Activated naive CD4-positive, alpha-beta T cell treated with anti-CD3 and anti-CD28 coated beads, Interleukin-2, amount 10 ng/mL, durations not matched to agents 7 days and 5 days (primary cell): ENCODE results near the gene C22orf39.
"Not testable (repeated sequence)": the region's sequence is repeated elsewhere in the genome, so short reads cannot be mapped to it uniquely, and the experiment has no call there.

Source experiments
- CTCF ChIA-PET: fragments of 350-600 bp; sonication (Branson Sonifier 250); formaldehyde crosslinking; loops from one replicate; lab custom pipeline; 2021; ENCODE audit warnings: antibody characterized with exemption; lab: Charles Lee
- DNase-seq: peaks from one replicate; pipeline ENCODE4 v3.0.0-alpha.2; 2020
- H3K27ac Mint-ChIP-seq: one replicate; pipeline ENCODE4 v1.8.0; 2021; ENCODE audit warnings: mild to moderate bottlenecking, moderate library complexity, mixed read lengths
- H3K27me3 Mint-ChIP-seq: one replicate; pipeline ENCODE4 v1.8.0; 2021; ENCODE audit warnings: mild to moderate bottlenecking, mixed read lengths
- H3K36me3 Mint-ChIP-seq: one replicate; pipeline ENCODE4 v1.8.0; 2021; ENCODE audit warnings: mixed read lengths
- H3K4me1 Mint-ChIP-seq: one replicate; pipeline ENCODE4 v1.8.0; 2021; ENCODE audit warnings: mixed read lengths
- H3K4me3 Mint-ChIP-seq: one replicate; pipeline ENCODE4 v1.8.0; 2021; ENCODE audit warnings: mild to moderate bottlenecking, moderate library complexity, mixed read lengths
- H3K9me3 Mint-ChIP-seq: one replicate; pipeline ENCODE4 v1.8.0; 2021; ENCODE audit warnings: mixed read lengths

Gene C22orf39

GRCh38 chr22:19436444-19437161 is 10.9 kb downstream of the C22orf39 start:
- H3K36me3 Mint-ChIP-seq: peaks cover 28% of the 10 kb centered on the region
- DNase-seq, H3K27me3 Mint-ChIP-seq, H3K9me3 Mint-ChIP-seq, CTCF ChIA-PET, H3K4me3 Mint-ChIP-seq: not testable (repeated sequence)
- peaks cover 21% of the 10 kb centered on the region for H3K4me1 Mint-ChIP-seq
- H3K27ac Mint-ChIP-seq: peak overlapping the region; percentile 70

- H3K27ac Mint-ChIP-seq: no peak overlapping the region
- CTCF ChIA-PET: interaction anchor here (1.0 to 1.2 kb wide), 3 partner anchors 10 to 21 kb away, joined by 3 read pairs; partner anchors contain the start of gene C22orf39
- no peaks in the 10 kb centered on the region for H3K9me3 Mint-ChIP-seq
- H3K4me3 Mint-ChIP-seq: no peak overlapping the region
- H3K4me1 Mint-ChIP-seq: peaks cover 27% of the 10 kb centered on the region
- H3K36me3 Mint-ChIP-seq: peaks cover 25% of the 10 kb centered on the region
- no peaks in the 10 kb centered on the region for H3K27me3 Mint-ChIP-seq
- DNase-seq: no peak
Measured at GRCh38 chr22:19434829-19435580, 12.5 kb downstream of the C22orf39 start.

GRCh38 chr22:19434401-19434800 is 13.1 kb downstream of the C22orf39 start:
- Mint-ChIP-seq H3K4me3 (peak overlapping the region; percentile 44), H3K27ac (peak overlapping the region; percentile 78)
- CTCF ChIA-PET: interaction anchor here (1.0 to 1.2 kb wide), 3 partner anchors 11 to 21 kb away, joined by 3 read pairs; partner anchors contain the start of gene C22orf39

DNA sequence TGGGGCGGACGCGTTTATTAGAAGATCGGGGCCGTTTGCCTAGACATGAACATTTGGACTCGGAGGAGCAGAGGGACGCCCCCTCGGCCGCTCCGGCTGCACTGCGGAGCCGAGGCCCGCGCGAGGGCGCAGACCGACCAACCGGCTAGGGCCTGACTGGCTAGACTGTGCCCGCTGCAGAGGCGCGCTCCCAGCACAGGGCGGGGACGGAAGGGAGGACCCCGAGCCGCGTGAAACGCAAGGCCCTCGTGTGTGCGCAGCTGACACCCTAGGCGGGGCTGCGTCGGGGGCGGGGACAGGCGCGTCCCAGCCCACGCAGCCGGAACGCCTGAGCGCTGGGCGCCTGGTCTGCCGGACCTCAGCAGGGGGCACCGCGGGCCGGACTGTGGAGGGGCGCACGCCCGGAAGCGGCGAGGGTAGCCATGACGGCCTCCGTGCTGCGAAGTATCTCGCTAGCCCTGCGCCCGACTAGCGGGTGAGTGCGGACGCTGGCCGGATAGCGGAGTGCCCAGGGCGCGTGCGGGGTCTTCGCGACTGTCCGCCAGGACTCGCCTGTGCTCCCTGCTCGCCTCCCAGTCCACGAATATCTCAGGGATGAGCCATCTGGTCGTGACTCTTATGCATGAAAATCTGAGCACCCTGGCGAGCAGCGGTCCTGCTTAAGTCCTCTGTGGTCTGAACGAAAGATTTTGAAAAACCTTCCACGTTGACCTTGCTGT is 15.2 kb downstream of the C22orf39 start, which contains the start of gene MRPL40:
TSS of gene MRPL40 (plus strand) at position 413 of the 719 bp plus-strand sequence. CDS start at position 423, 10 bp downstream.
- H3K4me1 Mint-ChIP-seq: peaks cover 46% of the 10 kb centered on the region
- H3K9me3 Mint-ChIP-seq: no peaks in the 10 kb centered on the region
- H3K27ac Mint-ChIP-seq: peak within 1 kb of the TSS; percentile 98
- peak; percentile 94 for DNase-seq
- peak within 1 kb of the TSS; percentile 92 for H3K4me3 Mint-ChIP-seq
- peaks cover 35% of the 10 kb centered on the region for H3K36me3 Mint-ChIP-seq
- CTCF ChIA-PET: no interaction called here
- H3K27me3 Mint-ChIP-seq: no peaks in the 10 kb centered on the region

More at GRCh38 chr22:19434401-19434800, 13.1 kb downstream of the C22orf39 start:
- Mint-ChIP-seq H3K27me3 (no peaks in the 10 kb centered on the region), H3K36me3 (peaks cover 31% of the 10 kb centered on the region), H3K4me1 (peaks cover 33% of the 10 kb centered on the region), H3K9me3 (no peaks in the 10 kb centered on the region)
- DNase-seq: no peak

DNA sequence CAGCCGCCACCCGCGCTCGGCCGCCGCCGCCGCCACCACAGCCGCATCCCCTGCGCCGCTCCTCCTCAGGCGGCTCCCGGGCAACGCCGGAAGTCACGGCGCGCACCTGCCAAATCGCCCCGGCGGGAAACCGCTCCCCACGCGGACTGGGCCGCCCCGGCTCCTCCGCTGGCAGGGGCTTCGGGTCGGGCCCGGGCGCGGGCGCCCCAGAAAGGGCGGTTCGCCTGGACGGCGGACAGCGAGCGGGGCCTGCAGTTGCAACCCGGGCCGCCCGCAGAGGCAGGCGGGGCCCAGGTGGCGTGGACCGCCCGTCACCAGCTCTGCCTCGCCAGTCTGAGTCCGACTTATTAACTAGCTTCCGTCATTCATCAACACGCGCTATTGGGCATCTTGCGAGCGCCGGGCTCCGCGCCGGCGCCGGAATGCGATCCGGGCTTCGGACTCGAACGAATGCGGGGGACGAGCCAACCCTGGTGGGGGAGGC is 15.8 kb downstream of the C22orf39 start, which contains the start of gene HIRA:
TSS of gene HIRA (minus strand) at position 85 of the 484 bp plus-strand sequence. CDS start 257 bp downstream, outside the sequence.
- peak; percentile 85 for DNase-seq
- CTCF ChIA-PET: no interaction called here
- no peaks in the 10 kb centered on the region for H3K9me3 Mint-ChIP-seq
- H3K27me3 Mint-ChIP-seq: no peaks in the 10 kb centered on the region
- peaks cover 49% of the 10 kb centered on the region for H3K4me1 Mint-ChIP-seq
- H3K4me3 Mint-ChIP-seq: peak within 1 kb of the TSS; percentile 92
- H3K27ac Mint-ChIP-seq: peak within 1 kb of the TSS; percentile 98
- peaks cover 40% of the 10 kb centered on the region for H3K36me3 Mint-ChIP-seq

GRCh38 chr22:19430890-19431541 is 16.5 kb downstream of the C22orf39 start:
- DNase-seq: peak; percentile 40
- CTCF ChIA-PET: no interaction called here
- peak overlapping the region; percentile 84 for H3K4me3 Mint-ChIP-seq

GRCh38 chr22:19429950-19430889 is 17.3 kb downstream of the C22orf39 start:
- H3K27me3 Mint-ChIP-seq: no peaks in the 10 kb centered on the region

More at GRCh38 chr22:19430890-19431541, 16.5 kb downstream of the C22orf39 start:
- H3K9me3 Mint-ChIP-seq: no peaks in the 10 kb centered on the region
- H3K27ac Mint-ChIP-seq: peak overlapping the region; percentile 94
- H3K4me1 Mint-ChIP-seq: peaks cover 55% of the 10 kb centered on the region
- H3K36me3 Mint-ChIP-seq: peaks cover 41% of the 10 kb centered on the region
- no peaks in the 10 kb centered on the region for H3K27me3 Mint-ChIP-seq

GRCh38 chr22:19424186-19424500 is 23.4 kb downstream of the C22orf39 start:
- CTCF ChIA-PET: no interaction called here
- H3K27ac Mint-ChIP-seq: no peak overlapping the region
- DNase-seq: no peak
- H3K4me3 Mint-ChIP-seq: no peak overlapping the region
- H3K27me3 Mint-ChIP-seq: no peaks in the 10 kb centered on the region
- peaks cover 40% of the 10 kb centered on the region for H3K36me3 Mint-ChIP-seq
- peaks cover 82% of the 10 kb centered on the region for H3K4me1 Mint-ChIP-seq
- H3K9me3 Mint-ChIP-seq: no peaks in the 10 kb centered on the region

More at GRCh38 chr22:19429950-19430889, 17.3 kb downstream of the C22orf39 start:
- Mint-ChIP-seq H3K27ac (peak overlapping the region; percentile 94), H3K4me1 (peaks cover 58% of the 10 kb centered on the region), H3K9me3 (no peaks in the 10 kb centered on the region), H3K4me3 (peak overlapping the region; percentile 84), H3K36me3 (peaks cover 40% of the 10 kb centered on the region)
- CTCF ChIA-PET: no interaction called here
- peak; percentile 67 for DNase-seq

DNA sequence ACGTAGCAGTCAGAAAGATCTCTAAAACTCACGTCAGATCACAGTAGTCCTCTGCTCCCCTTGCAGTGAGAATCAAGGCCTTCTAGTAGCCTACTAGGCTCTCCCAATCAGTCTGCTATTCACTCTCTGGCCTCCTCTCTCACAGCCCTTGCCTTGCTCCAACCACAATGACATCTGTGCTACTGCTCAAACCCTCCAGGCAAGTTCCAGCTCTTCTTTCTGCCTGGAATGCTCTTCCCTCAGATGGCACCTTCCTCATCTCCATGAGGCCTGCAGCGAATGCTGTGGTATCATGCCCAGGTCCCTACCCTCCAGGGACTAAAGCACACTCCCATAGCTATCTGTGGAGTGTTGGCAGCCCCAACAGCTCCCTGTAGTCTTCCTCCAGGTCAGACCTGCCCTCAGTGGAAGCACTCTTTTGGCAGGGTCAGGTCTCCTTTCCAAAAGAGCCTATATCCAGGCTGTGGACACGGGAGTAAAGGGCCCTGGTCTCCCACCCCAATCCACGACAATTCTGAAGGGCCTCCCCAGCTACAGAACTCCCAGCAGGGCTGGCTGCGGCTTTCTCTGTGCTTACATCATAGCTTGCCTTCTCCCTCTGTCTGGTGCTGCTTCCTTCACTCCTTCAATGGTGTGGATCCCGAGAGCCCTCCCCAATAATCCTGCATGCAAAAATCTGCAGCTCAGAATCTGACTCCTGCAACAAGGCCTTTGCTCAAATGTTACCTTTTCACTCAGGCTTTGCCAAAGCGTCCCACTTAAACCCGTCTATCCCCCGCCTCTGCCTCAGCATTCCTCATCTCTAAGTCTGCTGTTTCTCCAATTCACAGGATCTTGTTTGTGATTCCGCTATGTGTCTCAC is 24.8 kb downstream of the C22orf39 start:
- no peak for DNase-seq
- Mint-ChIP-seq H3K27me3 (no peaks in the 10 kb centered on the region), H3K4me1 (peaks cover 82% of the 10 kb centered on the region), H3K36me3 (peaks cover 35% of the 10 kb centered on the region), H3K9me3 (no peaks in the 10 kb centered on the region), H3K27ac (peak overlapping the region; percentile 63), H3K4me3 (no peak overlapping the region)
- CTCF ChIA-PET: no interaction called here

GRCh38 chr22:19420321-19420720 is 27.2 kb downstream of the C22orf39 start:
- Mint-ChIP-seq H3K36me3 (peaks cover 29% of the 10 kb centered on the region), H3K4me1 (peaks cover 72% of the 10 kb centered on the region), H3K9me3 (no peaks in the 10 kb centered on the region), H3K27me3 (no peaks in the 10 kb centered on the region), H3K4me3 (peak overlapping the region; percentile 8), H3K27ac (peak overlapping the region; percentile 95)
- no peak for DNase-seq
- CTCF ChIA-PET: interaction anchor here (0.6 kb wide), 2 partner anchors 25 to 29 kb away, joined by 3 read pairs; no protein-coding TSS in a partner anchor

DNA sequence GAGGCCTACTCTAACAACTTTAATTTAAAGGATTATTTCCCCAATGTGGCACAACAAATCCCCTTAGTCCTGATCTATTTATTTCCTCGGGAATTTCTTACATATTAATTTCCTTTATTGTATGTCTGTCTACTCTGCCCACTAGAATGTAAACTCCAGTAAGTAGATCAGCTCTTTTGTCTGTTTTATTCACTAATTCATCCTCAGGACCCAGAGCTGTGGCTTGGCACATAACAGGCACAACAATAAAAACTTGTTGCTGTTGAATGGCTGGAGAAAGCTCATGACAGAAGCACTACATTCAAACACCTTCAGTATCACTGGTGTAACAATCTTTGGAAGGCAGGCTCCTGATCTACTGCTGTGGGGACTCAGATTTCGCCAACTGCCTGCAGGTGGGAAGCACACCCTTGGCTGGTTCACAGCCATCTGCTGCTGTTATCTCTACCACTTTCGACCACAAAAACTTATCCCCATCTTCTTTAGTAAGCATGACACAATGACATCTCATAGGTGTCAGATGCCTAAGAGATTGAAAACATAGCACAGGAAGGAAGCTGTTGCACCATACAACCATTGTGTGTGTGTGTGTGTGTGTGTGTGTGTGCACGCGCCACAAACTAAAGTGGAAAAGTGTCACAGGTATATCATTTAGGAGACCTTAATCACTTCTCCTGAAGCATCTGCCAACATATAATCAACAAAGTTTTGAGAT is 27.9 kb downstream of the C22orf39 start:
- peak overlapping the region; percentile 95 for H3K27ac Mint-ChIP-seq
- peak overlapping the region; percentile 14 for H3K4me3 Mint-ChIP-seq
- no peaks in the 10 kb centered on the region for H3K27me3 Mint-ChIP-seq
- CTCF ChIA-PET: interaction anchor here (0.6 kb wide), 1 partner anchor 26 kb away, joined by 3 read pairs; no protein-coding TSS in a partner anchor
- peak; percentile 70 for DNase-seq
- H3K36me3 Mint-ChIP-seq: peaks cover 27% of the 10 kb centered on the region
- peaks cover 65% of the 10 kb centered on the region for H3K4me1 Mint-ChIP-seq
- no peaks in the 10 kb centered on the region for H3K9me3 Mint-ChIP-seq
